HG03095 (cell line): ENCODE data around the gene SPDEF.

Source experiments
- ATAC-seq: cut with Tn5 transposase; IDR thresholded peaks from one replicate; pipeline ENCODE4 v1.9.1; 2021; ENCODE audit warnings: moderate library complexity; ENCODE audit not compliant: unreplicated experiment

Gene SPDEF

GRCh38 chr6:34515473-34516387, 40.4 kb downstream of the SPDEF start:
- ATAC-seq = no peak

GRCh38 chr6:34514593-34515472, 41.3 kb downstream of the SPDEF start:
- no peak for ATAC-seq

GRCh38 chr6:34514112-34514511, 42.0 kb downstream of the SPDEF start:
- no peak for ATAC-seq

- no peak for ATAC-seq
Observed at GRCh38 chr6:34513646-34514045, 42.5 kb downstream of the SPDEF start.

GRCh38 chr6:34512738-34513115, 43.4 kb downstream of the SPDEF start:
- no peak for ATAC-seq

- ATAC-seq = no peak
Observed at GRCh38 chr6:34511915-34512737, 44.0 kb downstream of the SPDEF start.

GRCh38 chr6:34511214-34511914, 44.8 kb downstream of the SPDEF start:
- no peak for ATAC-seq

GRCh38 chr6:34510299-34510698, 45.8 kb downstream of the SPDEF start:
- ATAC-seq = no peak

GRCh38 chr6:34509782-34510181, 46.3 kb downstream of the SPDEF start:
- ATAC-seq = no peak

GRCh38 chr6:34508425-34508824, 47.7 kb downstream of the SPDEF start:
- ATAC-seq = no peak

GRCh38 chr6:34506718-34507117, 49.4 kb downstream of the SPDEF start:
- ATAC-seq = no peak

- ATAC-seq = no peak
Observed at GRCh38 chr6:34497411-34497810, 58.7 kb downstream of the SPDEF start.

- no peak for ATAC-seq
Observed at GRCh38 chr6:34496103-34496685, 59.9 kb downstream of the SPDEF start.

- no peak for ATAC-seq
Observed at GRCh38 chr6:34494973-34495372, 61.2 kb downstream of the SPDEF start.

GRCh38 chr6:34493344-34493743, 62.8 kb downstream of the SPDEF start:
- no peak for ATAC-seq

GRCh38 chr6:34491091-34491430, 65.1 kb downstream of the SPDEF start:
- ATAC-seq = no peak

- no peak for ATAC-seq
Observed at GRCh38 chr6:34490390-34491090, 65.6 kb downstream of the SPDEF start.

- ATAC-seq = no peak
Observed at GRCh38 chr6:34489207-34489805, 66.8 kb downstream of the SPDEF start.
